Testis (tissue), 2 donors: ENCODE results near the gene EIF4G1.

Experiments
- POLR2A ChIP-seq: fragments of 450-650 bp; IDR thresholded peaks from one replicate; pipeline ENCODE4 v1.6.1; 2017; ENCODE audit warnings: antibody characterized with exemption, mild to moderate bottlenecking, moderate library complexity
- TF ChIP-seq, protein P1 (sequence below), 3 experiments: fragments of 450-650 bp in 2 of 3; fragments of 200-600 bp in 1 of 3; sonication (generic) in 1 of 3; IDR thresholded peaks; one replicate each; pipeline ENCODE4 v1.5.1; 2016 to 2019; ENCODE audit warnings: antibody characterized with exemption in 3 of 3, mild to moderate bottlenecking in 2 of 3, moderate library complexity in 1 of 3

DNA sequence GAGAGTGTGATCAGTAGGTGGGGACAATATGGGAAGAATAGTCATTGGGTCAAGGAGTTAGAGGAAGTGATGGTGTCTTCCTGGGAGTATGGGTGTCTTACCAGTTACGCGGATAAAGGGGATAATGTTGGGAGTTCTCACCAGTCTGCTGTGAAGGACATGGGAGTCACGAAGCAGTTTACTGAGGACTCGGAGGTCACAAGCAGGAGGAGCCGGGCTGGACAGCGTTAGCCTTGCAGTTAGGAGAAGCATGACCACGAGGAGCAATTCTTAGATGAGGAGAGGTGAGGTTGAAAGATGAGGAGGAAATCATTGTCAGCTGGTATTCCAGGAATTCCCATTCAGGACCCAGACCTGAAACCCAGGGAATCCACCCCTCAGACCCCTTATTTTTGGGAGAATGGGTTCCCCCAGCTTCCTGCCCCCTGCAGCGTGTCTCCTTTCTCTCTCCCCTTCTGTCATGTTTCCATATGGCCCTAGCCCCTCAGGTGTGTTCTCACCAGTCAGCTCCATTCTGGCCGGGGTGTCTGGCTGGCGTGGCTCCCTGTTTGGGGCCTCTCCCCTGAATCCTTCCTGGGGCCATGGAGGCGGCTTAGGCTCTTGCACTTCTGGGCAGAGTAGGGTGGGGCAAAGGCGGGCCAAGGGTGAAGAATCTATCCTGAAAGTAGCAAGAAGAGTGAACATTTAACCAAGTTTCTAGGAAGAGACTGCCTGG is 61.5 kb downstream of the EIF4G1 start:
- no peak for TF ChIP-seq POLR2A
- TF ChIP-seq, protein P1, sequence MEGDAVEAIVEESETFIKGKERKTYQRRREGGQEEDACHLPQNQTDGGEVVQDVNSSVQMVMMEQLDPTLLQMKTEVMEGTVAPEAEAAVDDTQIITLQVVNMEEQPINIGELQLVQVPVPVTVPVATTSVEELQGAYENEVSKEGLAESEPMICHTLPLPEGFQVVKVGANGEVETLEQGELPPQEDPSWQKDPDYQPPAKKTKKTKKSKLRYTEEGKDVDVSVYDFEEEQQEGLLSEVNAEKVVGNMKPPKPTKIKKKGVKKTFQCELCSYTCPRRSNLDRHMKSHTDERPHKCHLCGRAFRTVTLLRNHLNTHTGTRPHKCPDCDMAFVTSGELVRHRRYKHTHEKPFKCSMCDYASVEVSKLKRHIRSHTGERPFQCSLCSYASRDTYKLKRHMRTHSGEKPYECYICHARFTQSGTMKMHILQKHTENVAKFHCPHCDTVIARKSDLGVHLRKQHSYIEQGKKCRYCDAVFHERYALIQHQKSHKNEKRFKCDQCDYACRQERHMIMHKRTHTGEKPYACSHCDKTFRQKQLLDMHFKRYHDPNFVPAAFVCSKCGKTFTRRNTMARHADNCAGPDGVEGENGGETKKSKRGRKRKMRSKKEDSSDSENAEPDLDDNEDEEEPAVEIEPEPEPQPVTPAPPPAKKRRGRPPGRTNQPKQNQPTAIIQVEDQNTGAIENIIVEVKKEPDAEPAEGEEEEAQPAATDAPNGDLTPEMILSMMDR (IDR thresholded peaks at IDR 0.05) = no peak
